Activated effector memory CD4-positive, alpha-beta T cell treated with anti-CD3 and anti-CD28 coated beads, Interleukin-2, amount 50 U/mL, for 16 hours (primary cell): ENCODE results near the gene AUH.
A peak's percentile ranks its signal among the peaks of the same experiment; 100 is the strongest.
"Not testable (repeated sequence)": the region's sequence is repeated elsewhere in the genome, so short reads cannot be mapped to it uniquely, and the experiment has no call there.

Experiments used
- DNase-seq: peaks from one replicate; pipeline ENCODE4 v3.0.0-alpha.2; 2020

AUH gene

GRCh38 chr9:91361291-91362050 is at the start of gene AUH:
Gene AUH (minus strand): TSS chr9:91361918. CDS start chr9:91361889, 29 bp downstream.
- DNase-seq: peak; percentile 95

GRCh38 chr9:91411096-91411771 is 49.5 kb upstream of the AUH start:
- no peak for DNase-seq

GRCh38 chr9:91410161-91410560 is 48.4 kb upstream of the AUH start:
- no peak for DNase-seq

- DNase-seq: no peak
Observed at GRCh38 chr9:91408475-91408874, 46.8 kb upstream of the AUH start.

GRCh38 chr9:91407580-91408318 is 46.0 kb upstream of the AUH start:
- DNase-seq: no peak

- DNase-seq: no peak
Observed at GRCh38 chr9:91405343-91406077, 43.8 kb upstream of the AUH start.

GRCh38 chr9:91403665-91404543 is 42.2 kb upstream of the AUH start:
- DNase-seq: no peak

GRCh38 chr9:91398926-91399325 is 37.2 kb upstream of the AUH start:
- DNase-seq: no peak

- DNase-seq: no peak
Observed at GRCh38 chr9:91395553-91396471, 34.1 kb upstream of the AUH start.

GRCh38 chr9:91395106-91395552 is 33.4 kb upstream of the AUH start:
- no peak for DNase-seq

- DNase-seq: no peak
Observed at GRCh38 chr9:91393826-91394225, 32.1 kb upstream of the AUH start.

GRCh38 chr9:91392435-91392834 is 30.7 kb upstream of the AUH start:
- no peak for DNase-seq

GRCh38 chr9:91391818-91392217 is 30.1 kb upstream of the AUH start:
- no peak for DNase-seq

GRCh38 chr9:91391412-91391811 is 29.7 kb upstream of the AUH start:
- no peak for DNase-seq

GRCh38 chr9:91389686-91390085 is 28.0 kb upstream of the AUH start:
- not testable (repeated sequence) for DNase-seq

- DNase-seq: no peak
Observed at GRCh38 chr9:91386765-91387164, 25.0 kb upstream of the AUH start.

GRCh38 chr9:91384954-91385353 is 23.2 kb upstream of the AUH start:
- no peak for DNase-seq

GRCh38 chr9:91383577-91383976 is 21.9 kb upstream of the AUH start:
- DNase-seq: no peak

GRCh38 chr9:91382298-91382697 is 20.6 kb upstream of the AUH start:
- DNase-seq: no peak

- no peak for DNase-seq
Observed at GRCh38 chr9:91379426-91379825, 17.7 kb upstream of the AUH start.

- DNase-seq: no peak
Observed at GRCh38 chr9:91378695-91379127, 17.0 kb upstream of the AUH start.
